Activated CD4-positive, alpha-beta T cell treated with anti-CD3 and anti-CD28 coated beads, Interleukin-10, Interleukin-2, amounts not matched to agents 100 ng/mL and 50 ng/mL, durations not matched to agents 16 hours and 8 hours (primary cell): Measurements from ENCODE around the gene CCN2.
"Not testable (repeated sequence)": the region's sequence is repeated elsewhere in the genome, so short reads cannot be mapped to it uniquely, and the experiment has no call there.

ENCODE experiments used
- DNase-seq: peaks from one replicate; pipeline ENCODE4 v3.0.0-alpha.2; 2020

The CCN2 gene

GRCh38 chr6:131908787-131909186 is 42.4 kb downstream of the CCN2 start:
- DNase-seq = not testable (repeated sequence)

GRCh38 chr6:131903734-131904133 is 47.4 kb downstream of the CCN2 start:
- DNase-seq = not testable (repeated sequence)

- not testable (repeated sequence) for DNase-seq
Measured at GRCh38 chr6:131901326-131901873, 49.8 kb downstream of the CCN2 start.

- no peak for DNase-seq
Measured at GRCh38 chr6:131900231-131900630, 50.9 kb downstream of the CCN2 start.

GRCh38 chr6:131898718-131899117 is 52.5 kb downstream of the CCN2 start:
- no peak for DNase-seq
